HG03521 (cell line): ENCODE results near the gene CACNG8.

Experiments used
- ATAC-seq: cut with Tn5 transposase; IDR thresholded peaks from one replicate; pipeline ENCODE4 v1.9.1; 2021; ENCODE audit warnings: mild to moderate bottlenecking, moderate library complexity; ENCODE audit not compliant: unreplicated experiment

Gene CACNG8

GRCh38 chr19:53992211-53992610 lies 29.5 kb downstream of the CACNG8 start:
- ATAC-seq = no peak

DNA sequence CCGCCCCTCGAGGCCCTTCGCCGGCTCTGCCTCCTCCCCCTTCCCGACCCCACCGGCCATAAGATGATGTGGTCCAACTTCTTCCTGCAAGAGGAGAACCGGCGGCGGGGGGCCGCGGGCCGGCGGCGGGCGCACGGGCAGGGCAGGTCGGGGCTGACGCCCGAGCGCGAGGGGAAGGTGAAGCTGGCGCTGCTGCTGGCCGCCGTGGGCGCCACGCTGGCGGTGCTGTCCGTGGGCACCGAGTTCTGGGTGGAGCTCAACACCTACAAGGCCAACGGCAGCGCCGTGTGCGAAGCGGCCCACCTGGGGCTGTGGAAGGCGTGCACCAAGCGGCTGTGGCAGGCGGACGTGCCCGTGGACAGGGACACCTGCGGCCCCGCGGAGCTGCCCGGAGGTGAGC lies 30.1 kb downstream of the CACNG8 start:
- ATAC-seq = no peak

DNA sequence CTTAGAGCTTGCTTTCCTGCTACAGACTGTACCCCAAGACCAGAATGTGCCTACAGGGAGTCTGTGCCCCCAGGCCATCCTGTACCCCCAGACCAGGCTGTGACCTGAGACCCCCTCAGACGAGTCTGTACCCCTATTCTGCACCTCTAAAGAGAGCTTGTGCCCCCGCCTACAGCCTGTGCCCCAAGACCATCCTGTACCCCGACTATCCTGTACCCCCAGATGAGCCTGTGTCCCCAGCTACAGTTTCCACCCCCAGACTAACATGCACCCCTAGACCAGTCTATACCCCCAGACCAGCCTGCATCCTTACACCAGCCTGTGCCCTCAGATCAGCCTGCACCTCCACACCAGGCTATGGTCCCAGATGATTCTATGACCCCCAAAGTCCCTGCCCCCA lies 30.7 kb downstream of the CACNG8 start:
- no peak for ATAC-seq

DNA sequence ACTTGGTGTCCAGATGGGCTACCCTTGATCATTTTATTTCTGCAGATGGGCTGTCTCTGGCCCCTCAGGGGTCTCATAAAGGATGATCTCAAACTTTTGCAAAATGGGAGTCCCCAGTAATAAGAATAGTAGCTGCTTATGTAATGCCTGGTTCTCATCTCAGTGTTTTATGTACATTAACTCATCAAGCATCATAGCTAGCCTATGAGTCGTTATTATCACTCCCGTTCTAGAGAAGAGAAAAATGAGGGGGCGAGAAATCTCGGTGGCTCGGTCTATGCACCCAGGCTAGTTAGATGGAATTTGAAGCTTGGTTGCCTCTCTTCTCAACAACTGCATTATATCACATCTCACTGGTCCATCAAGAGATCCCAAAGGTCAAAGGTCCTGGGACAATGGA lies 32.1 kb downstream of the CACNG8 start:
- ATAC-seq = no peak

DNA sequence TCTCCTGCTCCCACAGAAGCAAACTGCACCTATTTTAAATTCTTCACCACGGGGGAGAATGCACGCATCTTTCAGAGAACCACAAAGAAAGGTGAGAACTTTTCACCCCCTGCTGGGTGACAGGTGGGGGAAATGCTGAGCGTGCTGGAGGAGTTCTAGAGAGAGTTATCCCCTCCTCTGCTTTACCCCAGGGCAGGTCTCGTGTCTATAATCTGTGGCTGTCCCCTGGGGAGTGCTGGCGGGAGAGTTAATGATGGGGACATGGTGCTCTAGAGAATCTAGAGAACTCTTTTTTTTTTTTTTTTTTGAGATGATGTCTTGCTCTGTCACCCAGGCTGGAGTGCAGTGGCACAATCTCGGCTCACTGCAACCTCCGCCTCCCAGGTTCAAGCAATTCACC lies 35.5 kb downstream of the CACNG8 start:
- ATAC-seq = no peak

DNA sequence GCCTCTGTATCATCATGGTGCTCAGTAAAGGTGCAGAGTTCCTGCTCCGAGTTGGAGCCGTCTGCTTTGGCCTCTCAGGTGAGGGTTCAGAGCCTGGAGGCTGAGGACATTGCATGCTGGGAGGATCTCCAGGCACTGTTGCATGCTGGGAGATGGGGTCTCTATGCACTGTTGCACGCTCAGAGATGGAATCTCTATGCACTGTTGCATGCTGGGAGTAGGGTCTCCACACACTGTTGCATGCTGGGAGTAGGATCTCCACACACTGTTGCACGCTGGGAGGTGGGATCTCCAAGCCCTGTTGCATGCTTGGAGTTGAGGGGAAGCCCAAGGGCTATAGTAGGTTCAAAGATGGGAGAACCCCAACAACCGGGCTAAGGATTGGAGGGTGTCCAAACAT lies 37.0 kb downstream of the CACNG8 start:
- ATAC-seq = no peak

DNA sequence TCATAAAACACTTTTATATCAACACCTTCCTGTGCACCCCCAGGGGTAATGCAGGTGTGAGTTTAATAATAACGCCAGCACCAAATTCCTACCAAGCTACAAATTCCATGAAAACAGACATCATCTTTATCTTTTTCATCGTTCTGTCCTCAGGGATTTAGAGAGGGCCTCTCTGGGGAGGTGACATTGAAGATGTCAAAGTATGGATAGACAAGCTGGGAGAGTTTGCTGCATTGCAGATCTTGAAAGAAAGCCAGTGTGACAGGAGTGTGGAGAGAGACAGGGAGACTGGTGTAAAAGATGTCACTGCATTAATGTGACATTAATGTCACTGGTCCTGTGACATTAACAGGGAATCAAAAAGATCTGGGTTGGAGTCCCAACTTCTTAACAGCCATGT lies 38.8 kb downstream of the CACNG8 start:
- no peak for ATAC-seq

DNA sequence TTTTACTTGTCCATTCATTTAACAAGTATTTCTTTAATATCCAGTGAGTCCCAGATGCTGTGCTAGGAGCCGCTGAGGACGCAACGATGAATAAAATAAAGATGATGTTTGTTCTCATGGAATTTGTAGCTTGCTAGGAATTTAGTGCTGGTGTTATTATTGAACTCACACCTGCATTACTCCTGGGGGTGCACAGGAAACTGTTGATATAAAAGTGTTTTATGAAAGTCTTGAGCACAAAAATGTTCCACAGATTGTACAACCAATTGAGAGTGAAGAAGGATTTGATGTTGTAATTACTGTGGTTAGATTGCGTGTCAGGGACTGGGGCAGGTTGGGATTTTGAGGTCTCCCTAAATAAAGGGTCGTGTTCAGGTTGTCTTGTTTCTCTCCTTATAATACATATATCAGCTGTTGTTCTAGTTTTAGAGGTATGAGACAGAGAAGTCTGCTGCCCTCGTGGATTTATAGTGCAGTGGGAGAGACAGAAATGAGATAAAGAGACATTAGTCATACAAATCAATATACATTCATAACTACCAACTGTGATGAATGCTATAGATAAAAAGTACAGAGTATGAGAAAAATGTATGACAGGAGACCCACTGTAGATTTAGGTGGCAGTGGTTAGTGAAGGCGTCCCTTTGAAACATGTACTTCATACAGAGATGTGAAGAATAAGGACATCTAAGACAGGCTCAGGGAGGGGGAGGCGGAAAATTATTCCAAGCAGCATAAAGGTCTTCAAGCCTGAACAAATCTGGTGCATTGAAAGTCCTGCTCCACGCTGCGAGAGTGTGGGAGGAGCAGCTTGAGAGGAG lies 40.0 kb downstream of the CACNG8 start:
- ATAC-seq = no peak

- ATAC-seq = no peak
Observed at GRCh38 chr19:54009440-54009839, 46.7 kb downstream of the CACNG8 start.

GRCh38 chr19:54010474-54010873 lies 47.7 kb downstream of the CACNG8 start:
- ATAC-seq = no peak

DNA sequence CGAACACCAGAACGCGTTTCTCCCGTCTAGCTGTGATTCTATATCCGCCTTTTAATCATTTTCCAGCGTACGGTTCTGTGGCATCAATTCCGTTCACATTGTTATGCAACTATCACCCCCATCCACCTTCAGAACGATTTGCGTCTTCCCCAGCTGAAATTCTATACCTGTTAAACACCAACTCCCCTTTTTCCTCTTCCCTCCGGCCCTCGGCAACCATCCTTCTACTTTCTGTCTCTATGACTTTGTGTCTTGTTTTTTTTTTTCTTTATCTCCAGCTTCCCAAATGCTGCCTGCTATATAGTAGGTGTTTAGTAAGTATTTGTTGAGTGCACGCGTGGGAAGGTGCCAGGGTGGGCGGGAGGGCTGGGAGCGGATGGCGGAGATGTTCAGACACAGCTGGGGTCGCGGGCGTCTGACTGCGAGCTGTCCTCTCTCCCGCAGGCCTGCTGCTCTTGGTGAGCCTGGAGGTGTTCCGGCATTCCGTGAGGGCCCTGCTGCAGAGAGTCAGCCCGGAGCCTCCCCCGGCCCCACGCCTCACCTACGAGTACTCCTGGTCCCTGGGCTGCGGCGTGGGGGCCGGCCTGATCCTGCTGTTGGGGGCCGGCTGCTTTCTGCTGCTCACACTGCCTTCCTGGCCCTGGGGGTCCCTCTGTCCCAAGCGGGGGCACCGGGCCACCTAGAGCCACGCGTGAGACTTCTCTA lies 48.9 kb downstream of the CACNG8 start:
- ATAC-seq = no peak

DNA sequence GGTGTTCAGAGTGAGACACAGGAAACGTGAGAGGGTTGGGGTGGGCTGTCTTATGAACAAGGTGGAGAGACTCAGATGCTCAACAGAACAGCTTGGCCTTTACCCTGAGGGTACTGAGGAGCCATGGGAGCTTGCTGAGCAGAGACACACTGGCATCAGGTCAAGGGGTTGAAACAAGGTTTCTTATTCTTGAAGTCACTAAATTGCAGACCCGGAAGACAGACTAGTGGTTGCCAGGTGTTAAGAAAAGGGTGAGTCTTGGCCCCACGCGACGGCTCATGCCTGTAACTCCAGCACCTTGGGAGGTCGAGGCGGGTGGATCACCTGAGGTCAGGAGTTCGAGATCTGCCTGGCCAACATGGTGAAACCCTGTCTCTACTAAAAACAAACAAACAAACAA lies 51.1 kb downstream of the CACNG8 start:
- ATAC-seq = no peak

GRCh38 chr19:54014920-54015560 lies 52.3 kb downstream of the CACNG8 start:
- ATAC-seq = no peak

DNA sequence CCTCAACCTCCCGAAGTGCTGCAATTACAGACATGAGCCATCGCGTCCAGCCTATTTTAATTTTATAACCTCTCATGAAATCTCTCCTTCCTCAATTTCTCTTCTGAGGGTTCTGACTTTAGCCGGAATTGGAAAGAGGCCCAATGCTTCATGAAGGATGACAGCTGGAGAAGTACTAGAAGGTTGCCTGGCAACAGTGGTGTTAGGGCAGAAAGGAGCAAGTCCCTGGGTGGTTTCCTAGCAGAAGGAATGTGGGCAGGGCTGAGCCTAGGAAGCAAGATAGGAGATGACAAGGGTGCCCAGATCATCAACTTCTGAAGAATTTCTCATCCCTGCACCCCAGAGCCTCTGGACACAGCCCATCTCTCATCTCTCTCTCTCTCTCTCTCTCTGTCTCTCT lies 54.5 kb downstream of the CACNG8 start:
- ATAC-seq = no peak

- ATAC-seq = no peak
Observed at GRCh38 chr19:54021363-54021762, 58.6 kb downstream of the CACNG8 start.

- no peak for ATAC-seq
Observed at GRCh38 chr19:54021932-54022331, 59.2 kb downstream of the CACNG8 start.

GRCh38 chr19:54023191-54023590 lies 60.5 kb downstream of the CACNG8 start:
- no peak for ATAC-seq

DNA sequence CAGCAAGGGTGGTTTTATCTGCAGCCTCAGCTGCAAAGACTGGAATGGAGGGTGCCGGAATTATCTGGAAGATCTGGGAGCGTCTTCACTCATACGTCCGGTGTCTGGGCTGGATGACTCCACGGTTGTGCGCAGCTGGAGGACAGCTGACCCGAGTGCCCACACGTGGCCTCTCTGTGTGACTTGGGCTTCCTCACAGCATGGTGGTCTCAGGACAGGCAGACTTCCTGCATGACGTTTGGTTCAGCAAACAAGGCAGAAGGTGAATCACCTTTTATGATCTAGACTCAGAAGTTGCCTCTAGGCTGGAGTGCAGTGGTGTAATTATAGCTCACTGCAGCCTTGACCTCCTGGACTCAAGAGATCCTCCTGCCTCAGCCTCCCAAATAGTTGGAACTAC lies 61.9 kb downstream of the CACNG8 start:
- ATAC-seq = no peak

DNA sequence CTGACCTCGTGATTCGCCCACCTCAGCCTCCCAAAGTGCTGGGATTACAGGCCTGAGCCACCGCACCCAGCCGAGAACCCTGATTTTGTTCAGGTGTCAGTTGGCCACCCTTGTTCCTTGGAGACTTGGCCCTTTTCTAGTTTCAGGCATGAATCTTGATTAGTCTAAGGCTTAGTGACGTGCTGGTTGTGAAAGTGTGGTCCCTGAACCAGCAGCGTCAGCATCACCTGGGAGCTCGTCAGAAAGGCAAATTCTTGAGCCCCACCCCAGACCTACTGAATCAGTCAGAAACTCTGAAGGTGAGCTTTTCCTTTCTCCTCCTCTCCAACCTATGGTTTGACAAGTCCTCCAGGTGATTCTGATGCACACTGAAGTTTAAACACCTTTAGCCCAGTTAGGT lies 63.9 kb downstream of the CACNG8 start:
- no peak for ATAC-seq

GRCh38 chr19:54029301-54029700 lies 66.6 kb downstream of the CACNG8 start:
- ATAC-seq = no peak

GRCh38 chr19:54029930-54030490 lies 67.3 kb downstream of the CACNG8 start:
- ATAC-seq = no peak
